Measurements from ENCODE around the gene SHH. TPM values are rescaled to one million over a fixed set of nuclear protein-coding genes. Genes with fewer than 3 reads are reported as not detected.

SHH gene
- total and polyA plus RNA-seq, 4 donors, result 0.10 to 0.25 TPM; not detected in 2

- 16 to 24% methylated on average over 19 of the region's 19 CpGs for WGBS, 2 donors
- Histone ChIP-seq H3K9me3 (ENCODE audit: control insufficient read depth, low read length) (no peaks in the 10 kb centered on the region), H3K4me3 (ENCODE audit: low read length in 2 of 2) (no peak overlapping the region), H3K4me1 (ENCODE audit: control insufficient read depth in 1 of 2, insufficient read depth in 2 of 2, low read length in 2 of 2) (no peaks in the 10 kb centered on the region), H3K36me3 (ENCODE audit: control insufficient read depth in 1 of 2, insufficient read depth in 2 of 2, low read length in 1 of 2) (no peaks in the 10 kb centered on the region), H3K27ac (ENCODE audit: low read depth in 1 of 2, low read length in 2 of 2) (no peak overlapping the region), H3K27me3 (ENCODE audit: control insufficient read depth in 1 of 2, insufficient read depth in 2 of 2, low read length in 1 of 2) (no peaks in the 10 kb centered on the region)
- ATAC-seq (ENCODE audit: low FRiP score), result no peak
- intact Hi-C loops (cut with DNase I), result loop anchor here in 1 of 2 donors (10.0 kb wide), 1 partner anchor 1025 kb away; no protein-coding TSS in a partner anchor
- DNase-seq, result no peak
Observed at GRCh38 chr7:155799514-155799913, 12.7 kb downstream of the SHH start.

GRCh38 chr7:155798673-155799439, 13.4 kb downstream of the SHH start:
- no peaks in the 10 kb centered on the region for H3K27me3 ChIP-seq (ENCODE audit: control insufficient read depth in 1 of 2, insufficient read depth in 2 of 2, low read length in 1 of 2)
- 69 to 76% methylated on average over 13 of the region's 13 CpGs for whole genome bisulfite sequencing, 2 donors
- no peaks in the 10 kb centered on the region for H3K9me3 ChIP-seq (ENCODE audit: control insufficient read depth, low read length)
- intact Hi-C loops (cut with DNase I), result loop anchor here in 1 of 2 donors (10.0 kb wide), 1 partner anchor 1026 kb away; no protein-coding TSS in a partner anchor
- no peak for DNase-seq
- no peaks in the 10 kb centered on the region for H3K36me3 ChIP-seq (ENCODE audit: control insufficient read depth in 1 of 2, insufficient read depth in 2 of 2, low read length in 1 of 2)
- H3K4me3 ChIP-seq (ENCODE audit: low read length in 2 of 2), result no peak overlapping the region
- H3K4me1 ChIP-seq (ENCODE audit: control insufficient read depth in 1 of 2, insufficient read depth in 2 of 2, low read length in 2 of 2), result no peaks in the 10 kb centered on the region
- no peak overlapping the region for H3K27ac ChIP-seq (ENCODE audit: low read depth in 1 of 2, low read length in 2 of 2)
- no peak for ATAC-seq (ENCODE audit: low FRiP score)

GRCh38 chr7:155797262-155798250, 14.7 kb downstream of the SHH start:
- H3K4me1 ChIP-seq (ENCODE audit: control insufficient read depth in 1 of 2, insufficient read depth in 2 of 2, low read length in 2 of 2), result no peaks in the 10 kb centered on the region
- intact Hi-C loops (cut with DNase I), result loop anchor here in 1 of 2 donors (10.0 kb wide), 1 partner anchor 1027 kb away; no protein-coding TSS in a partner anchor
- H3K27me3 ChIP-seq (ENCODE audit: control insufficient read depth in 1 of 2, insufficient read depth in 2 of 2, low read length in 1 of 2), result no peaks in the 10 kb centered on the region
- H3K27ac ChIP-seq (ENCODE audit: low read depth in 1 of 2, low read length in 2 of 2), result no peak overlapping the region
- DNase-seq (peak in 1 of 2 donors; percentile 42), ATAC-seq (ENCODE audit: low FRiP score) (peak; percentile 3)
- H3K9me3 ChIP-seq (ENCODE audit: control insufficient read depth, low read length), result no peaks in the 10 kb centered on the region
- no peaks in the 10 kb centered on the region for H3K36me3 ChIP-seq (ENCODE audit: control insufficient read depth in 1 of 2, insufficient read depth in 2 of 2, low read length in 1 of 2)
- WGBS, 2 donors, result 67 to 69% methylated on average over 35 to 38 of the region's 38 CpGs
- H3K4me3 ChIP-seq (ENCODE audit: low read length in 2 of 2), result no peak overlapping the region

- 18 to 21% methylated on average over 59 to 60 of the region's 60 CpGs for WGBS, 2 donors
- Histone ChIP-seq H3K27ac (ENCODE audit: low read depth in 1 of 2, low read length in 2 of 2) (no peak overlapping the region), H3K27me3 (ENCODE audit: control insufficient read depth in 1 of 2, insufficient read depth in 2 of 2, low read length in 1 of 2) (no peaks in the 10 kb centered on the region), H3K36me3 (ENCODE audit: control insufficient read depth in 1 of 2, insufficient read depth in 2 of 2, low read length in 1 of 2) (no peaks in the 10 kb centered on the region), H3K4me3 (ENCODE audit: low read length in 2 of 2) (no peak overlapping the region), H3K9me3 (ENCODE audit: control insufficient read depth, low read length) (no peaks in the 10 kb centered on the region), H3K4me1 (ENCODE audit: control insufficient read depth in 1 of 2, insufficient read depth in 2 of 2, low read length in 2 of 2) (no peaks in the 10 kb centered on the region)
- intact Hi-C loops (cut with DNase I), result loop anchor here in 1 of 2 donors (10.0 kb wide), 1 partner anchor 1028 kb away; no protein-coding TSS in a partner anchor
- peak; percentile 73 for ATAC-seq (ENCODE audit: low FRiP score)
- DNase-seq, result peak; percentile 71 to 90
Observed at GRCh38 chr7:155796381-155797261, 15.6 kb downstream of the SHH start.

- no peaks in the 10 kb centered on the region for H3K36me3 ChIP-seq (ENCODE audit: control insufficient read depth in 1 of 2, insufficient read depth in 2 of 2, low read length in 1 of 2)
- H3K9me3 ChIP-seq (ENCODE audit: control insufficient read depth, low read length), result no peaks in the 10 kb centered on the region
- intact Hi-C loops (cut with DNase I), result loop anchor here in 1 of 2 donors (10.0 kb wide), 1 partner anchor 1029 kb away; no protein-coding TSS in a partner anchor
- 72 to 76% methylated on average over 8 of the region's 8 CpGs for WGBS, 2 donors
- DNase-seq (peak in 1 of 2 donors; percentile 21), ATAC-seq (ENCODE audit: low FRiP score) (no peak)
- no peaks in the 10 kb centered on the region for H3K4me1 ChIP-seq (ENCODE audit: control insufficient read depth in 1 of 2, insufficient read depth in 2 of 2, low read length in 2 of 2)
- H3K4me3 ChIP-seq (ENCODE audit: low read length in 2 of 2), result no peak overlapping the region
- no peaks in the 10 kb centered on the region for H3K27me3 ChIP-seq (ENCODE audit: control insufficient read depth in 1 of 2, insufficient read depth in 2 of 2, low read length in 1 of 2)
- H3K27ac ChIP-seq (ENCODE audit: low read depth in 1 of 2, low read length in 2 of 2), result no peak overlapping the region
Observed at GRCh38 chr7:155795951-155796350, 16.3 kb downstream of the SHH start.

GRCh38 chr7:155795401-155795800, 16.9 kb downstream of the SHH start:
- no peaks in the 10 kb centered on the region for H3K36me3 ChIP-seq (ENCODE audit: control insufficient read depth in 1 of 2, insufficient read depth in 2 of 2, low read length in 1 of 2)
- no peaks in the 10 kb centered on the region for H3K9me3 ChIP-seq (ENCODE audit: control insufficient read depth, low read length)
- no peak for DNase-seq
- H3K27ac ChIP-seq (ENCODE audit: low read depth in 1 of 2, low read length in 2 of 2), result no peak overlapping the region
- 87% methylated on average over 7 of the region's 7 CpGs for whole genome bisulfite sequencing, 2 donors
- intact Hi-C loops (cut with DNase I), result loop anchor here in 1 of 2 donors (10.0 kb wide), 1 partner anchor 1029 kb away; no protein-coding TSS in a partner anchor
- no peak for ATAC-seq (ENCODE audit: low FRiP score)
- H3K27me3 ChIP-seq (ENCODE audit: control insufficient read depth in 1 of 2, insufficient read depth in 2 of 2, low read length in 1 of 2), result no peaks in the 10 kb centered on the region
- no peaks in the 10 kb centered on the region for H3K4me1 ChIP-seq (ENCODE audit: control insufficient read depth in 1 of 2, insufficient read depth in 2 of 2, low read length in 2 of 2)
- H3K4me3 ChIP-seq (ENCODE audit: low read length in 2 of 2), result no peak overlapping the region

GRCh38 chr7:155794196-155794595, 18.1 kb downstream of the SHH start:
- H3K36me3 ChIP-seq (ENCODE audit: control insufficient read depth in 1 of 2, insufficient read depth in 2 of 2, low read length in 1 of 2), result no peaks in the 10 kb centered on the region
- H3K4me1 ChIP-seq (ENCODE audit: control insufficient read depth in 1 of 2, insufficient read depth in 2 of 2, low read length in 2 of 2), result no peaks in the 10 kb centered on the region
- H3K9me3 ChIP-seq (ENCODE audit: control insufficient read depth, low read length), result peaks cover 2% of the 10 kb centered on the region
- no peaks in the 10 kb centered on the region for H3K27me3 ChIP-seq (ENCODE audit: control insufficient read depth in 1 of 2, insufficient read depth in 2 of 2, low read length in 1 of 2)
- no peak for ATAC-seq (ENCODE audit: low FRiP score)
- DNase-seq, result peak in 1 of 2 donors; percentile 19
- 69 to 74% methylated on average over 9 of the region's 9 CpGs for WGBS, 2 donors
- intact Hi-C loops (cut with DNase I), result loop anchor here in 1 of 2 donors (10.0 kb wide), 1 partner anchor 1031 kb away; no protein-coding TSS in a partner anchor
- no peak overlapping the region for H3K27ac ChIP-seq (ENCODE audit: low read depth in 1 of 2, low read length in 2 of 2)
- no peak overlapping the region for H3K4me3 ChIP-seq (ENCODE audit: low read length in 2 of 2)

Measured in aorta (tissue), 5 donors.